ENCODE measurements around the gene BCL10.

The BCL10 gene

GRCh38 chr1:85229574-85230097 lies 46.8 kb downstream of the BCL10 start:
- TF ChIP-seq CTCF (IDR thresholded peaks at IDR 0.05; ENCODE audit: low read depth, low read length, missing control alignments): no peak
- in situ Hi-C loops (cut with HindIII; ENCODE audit: low sequenced_read_pairs): no loop called here
- no peak overlapping the region for H3K4me3 ChIP-seq (ENCODE audit: low read depth, low read length)
- DNase-seq (ENCODE audit: low read depth): no peak

- no peak for DNase-seq (ENCODE audit: low read depth)
- H3K4me3 ChIP-seq (ENCODE audit: low read depth, low read length): no peak overlapping the region
- TF ChIP-seq CTCF (IDR thresholded peaks at IDR 0.05; ENCODE audit: low read depth, low read length, missing control alignments): no peak
- in situ Hi-C loops (cut with HindIII; ENCODE audit: low sequenced_read_pairs): no loop called here
These were observed 47.5 kb downstream of the BCL10 start for GRCh38 chr1:85228972-85229371.

GRCh38 chr1:85225624-85226380 lies 50.6 kb downstream of the BCL10 start:
- H3K4me3 ChIP-seq (ENCODE audit: low read depth, low read length): no peak overlapping the region
- DNase-seq (ENCODE audit: low read depth): no peak
- TF ChIP-seq CTCF (IDR thresholded peaks at IDR 0.05; ENCODE audit: low read depth, low read length, missing control alignments): no peak
- in situ Hi-C loops (cut with HindIII; ENCODE audit: low sequenced_read_pairs): no loop called here

- in situ Hi-C loops (cut with HindIII; ENCODE audit: low sequenced_read_pairs): no loop called here
- TF ChIP-seq CTCF (IDR thresholded peaks at IDR 0.05; ENCODE audit: low read depth, low read length, missing control alignments): no peak
- DNase-seq (ENCODE audit: low read depth): no peak
- H3K4me3 ChIP-seq (ENCODE audit: low read depth, low read length): no peak overlapping the region
These were observed 51.5 kb downstream of the BCL10 start for GRCh38 chr1:85224734-85225623.

GRCh38 chr1:85224295-85224694 lies 52.1 kb downstream of the BCL10 start:
- no peak for DNase-seq (ENCODE audit: low read depth)
- in situ Hi-C loops (cut with HindIII; ENCODE audit: low sequenced_read_pairs): no loop called here
- H3K4me3 ChIP-seq (ENCODE audit: low read depth, low read length): no peak overlapping the region
- no peak for TF ChIP-seq CTCF (IDR thresholded peaks at IDR 0.05; ENCODE audit: low read depth, low read length, missing control alignments)

GRCh38 chr1:85223334-85223733 lies 53.1 kb downstream of the BCL10 start:
- TF ChIP-seq CTCF (IDR thresholded peaks at IDR 0.05; ENCODE audit: low read depth, low read length, missing control alignments): no peak
- in situ Hi-C loops (cut with HindIII; ENCODE audit: low sequenced_read_pairs): no loop called here
- DNase-seq (ENCODE audit: low read depth): no peak
- H3K4me3 ChIP-seq (ENCODE audit: low read depth, low read length): no peak overlapping the region
